Keratinocyte (primary cell): Measurements from ENCODE around the gene CWF19L2. TPM values are rescaled to one million over a fixed set of nuclear protein-coding genes. Genes with fewer than 3 reads are reported as not detected.

Experiments
- DNase-seq: peaks from one replicate; pipeline ENCODE4 v3.0.0-alpha.2; 2011; ENCODE audit warnings: low read depth, missing footprints, low spot score
- FAIRE-seq: peaks from 2 replicates; lab custom pipeline; 2011; peaks lifted over from hg19 to GRCh38; lab: Jason Lieb, UNC
- H2AFZ ChIP-seq: 2 replicates; pipeline ENCODE4 v1.6.0; 2012; ENCODE audit warnings: low read length, control low read depth, inconsistent platforms; ENCODE audit not compliant: control insufficient read depth
- H3K27ac ChIP-seq: 2 replicates; pipeline ENCODE4 v1.5.1; 2011; ENCODE audit warnings: low read length; ENCODE audit not compliant: control insufficient read depth, insufficient read depth
- H3K27me3 ChIP-seq: 3 replicates; pipeline ENCODE4 v1.6.0; 2011; ENCODE audit warnings: low read length; ENCODE audit not compliant: control insufficient read depth, insufficient read depth; ENCODE audit errors: extremely low read depth
- H3K36me3 ChIP-seq, 2 experiments: 2 replicates in 1 of 2; 3 replicates in 1 of 2; pipeline ENCODE4 v1.5.1; 2011; ENCODE audit warnings: low read length in 2 of 2, mild to moderate bottlenecking in 1 of 2; ENCODE audit not compliant: control insufficient read depth in 2 of 2, insufficient read depth in 2 of 2; ENCODE audit errors: extremely low read depth in 1 of 2
- H3K4me1 ChIP-seq: 3 replicates; pipeline ENCODE4 v1.5.1; 2011; ENCODE audit warnings: low read length; ENCODE audit not compliant: control insufficient read depth, insufficient read depth; ENCODE audit errors: extremely low read depth
- H3K4me2 ChIP-seq: 3 replicates; pipeline ENCODE4 v1.6.0; 2011; ENCODE audit warnings: low read depth, low read length; ENCODE audit not compliant: control insufficient read depth, insufficient read depth; ENCODE audit errors: extremely low read depth
- H3K4me3 ChIP-seq, 3 experiments: fragments of 200-600 bp in 1 of 3; sonication (generic) in 1 of 3; 2 replicates in 2 of 3; 3 replicates in 1 of 3; pipeline ENCODE4 v1.5.1; 2011 to 2016; ENCODE audit warnings: low read length in 3 of 3, mild to moderate bottlenecking in 3 of 3, control low read depth in 2 of 3, inconsistent platforms in 1 of 3, low read depth in 1 of 3, mixed read lengths in 1 of 3, mixed run types in 1 of 3, moderate library complexity in 1 of 3; ENCODE audit not compliant: control insufficient read depth in 2 of 3, insufficient read depth in 2 of 3; ENCODE audit errors: extremely low read depth in 1 of 3
- H3K79me2 ChIP-seq: 2 replicates; pipeline ENCODE4 v1.6.0; 2012; ENCODE audit warnings: low read length; ENCODE audit not compliant: control insufficient read depth, insufficient read depth
- H3K9ac ChIP-seq: 3 replicates; pipeline ENCODE4 v1.6.0; 2011; ENCODE audit warnings: low read length; ENCODE audit not compliant: control insufficient read depth, insufficient read depth; ENCODE audit errors: extremely low read depth
- H3K9me1 ChIP-seq: 3 replicates; pipeline ENCODE4 v1.6.0; 2011; ENCODE audit warnings: low read length; ENCODE audit not compliant: control insufficient read depth, insufficient read depth; ENCODE audit errors: extremely low read depth
- H3K9me3 ChIP-seq: 2 replicates; pipeline ENCODE4 v1.5.1; 2012; ENCODE audit warnings: low read depth, low read length; ENCODE audit not compliant: control insufficient read depth
- H4K20me1 ChIP-seq: 3 replicates; pipeline ENCODE4 v1.6.0; 2011; ENCODE audit warnings: low read length; ENCODE audit not compliant: control insufficient read depth, insufficient read depth; ENCODE audit errors: extremely low read depth
- CTCF ChIP-seq, 3 experiments: IDR thresholded peaks in 1 of 3; conservative IDR thresholded peaks in 1 of 3; optimal IDR thresholded peaks in 1 of 3; 2 replicates in 2 of 3; 3 replicates in 1 of 3; pipeline versions ENCODE3 to v1.5.1; 2011; ENCODE audit warnings: low read length in 3 of 3, mild to moderate bottlenecking in 3 of 3, moderate library complexity in 2 of 3, control low read depth in 1 of 3, inconsistent platforms in 1 of 3; ENCODE audit not compliant: insufficient read depth in 2 of 3; ENCODE audit errors: extremely low read depth in 1 of 3
- EZH2 ChIP-seq: IDR thresholded peaks from one replicate; pipeline ENCODE4 v1.6.1; 2012; ENCODE audit warnings: inconsistent platforms, mild to moderate bottlenecking, low read length, moderate library complexity
- dilution Hi-C: fragments of 300-500 bp; cut with MboI; formaldehyde crosslinking; loops from one replicate; pipeline ENCODE4 v1.7.0; 2020; ENCODE audit warnings: low sequenced_read_pairs; ENCODE audit not compliant: extremely low pct_ligation_motif_present
- polyA plus RNA-seq, 5 experiments: library from polyadenylated mRNA; depleted of rRNA in 3 of 5; stranded (reverse) in 3 of 5; stranded (forward) in 1 of 5; unstranded in 1 of 5; fragments of >200 nt; gene quantifications; 1 replicate in 1 of 5; 2 replicates in 3 of 5; 3 replicates in 1 of 5; pipeline versions ENCODE4 v1.2.1 to v1.2.3, GENCODE V29; 2011 to 2012; ENCODE audit warnings: missing spikeins in 2 of 5, low read depth in 1 of 5, low replicate concordance in 1 of 5

Gene CWF19L2
- polyA plus RNA-seq, 1 donor (not counting 4 experiments of a cell fraction or from before 2014, with no cell fraction given): 6.2 TPM

- Histone ChIP-seq H3K4me1 (peaks cover 3% of the 10 kb centered on the region), H4K20me1 (no peaks in the 10 kb centered on the region), H3K9ac (peak overlapping the region; percentile 90), H3K4me2 (peak overlapping the region; percentile 70), H3K27me3 (no peaks in the 10 kb centered on the region), H3K79me2 (peaks cover 21% of the 10 kb centered on the region), H3K27ac (peak overlapping the region; percentile 80), H3K9me1 (no peaks in the 10 kb centered on the region), H3K9me3 (no peaks in the 10 kb centered on the region), H2AFZ (peak overlapping the region; percentile 98), H3K36me3 (peaks cover 5 to 8% of the 10 kb centered on the region in 2 experiments), H3K4me3 (peak overlapping the region; percentile 65 to 98 (median 93))
- dilution Hi-C loops: no loop called here
- TF ChIP-seq EZH2 (no peak), CTCF (optimal IDR thresholded peaks at IDR 0.05 in 1 of 3, IDR thresholded peaks at IDR 0.05 in 1 of 3, conservative IDR thresholded peaks at IDR 0.05 in 1 of 3; ENCODE audit: extremely low read depth in 1 of 3, insufficient read depth in 2 of 3, low read length in 3 of 3) (no peak)
- no peak for FAIRE-seq
- no peak for DNase-seq
These were observed 444 bp downstream of the CWF19L2 start for GRCh38 chr11:107457205-107457557.

- Histone ChIP-seq H3K4me1 (peaks cover 3% of the 10 kb centered on the region), H3K4me2 (no peak overlapping the region), H3K79me2 (peaks cover 24% of the 10 kb centered on the region), H3K36me3 (peaks cover 5 to 8% of the 10 kb centered on the region in 2 experiments), H4K20me1 (no peaks in the 10 kb centered on the region), H3K9me1 (no peaks in the 10 kb centered on the region), H3K9me3 (no peaks in the 10 kb centered on the region), H3K9ac (no peak overlapping the region), H3K4me3 (no peak overlapping the region), H3K27ac (no peak overlapping the region), H2AFZ (no peak overlapping the region), H3K27me3 (no peaks in the 10 kb centered on the region)
- DNase-seq: no peak
- no peak for FAIRE-seq
- TF ChIP-seq EZH2 (no peak), CTCF (optimal IDR thresholded peaks at IDR 0.05 in 1 of 3, IDR thresholded peaks at IDR 0.05 in 1 of 3, conservative IDR thresholded peaks at IDR 0.05 in 1 of 3; ENCODE audit: extremely low read depth in 1 of 3, insufficient read depth in 2 of 3, low read length in 3 of 3) (no peak)
- dilution Hi-C loops: no loop called here
These were observed 3.9 kb downstream of the CWF19L2 start for GRCh38 chr11:107453594-107454286.
